Fibroblast of lung (primary cell): ENCODE results near the gene LEPROT. TPM values are rescaled to one million over a fixed set of nuclear protein-coding genes. Genes with fewer than 3 reads are reported as not detected.
A peak's percentile ranks its signal among the peaks of the same experiment; 100 is the strongest.

Source experiments
- DNase-seq, 2 donors: peaks; one replicate each; pipeline versions ENCODE4 v3.0.0 to v3.0.0-alpha.2; 2010; ENCODE audit warnings: low read depth in 2 of 2
- H2AFZ ChIP-seq: 2 replicates; pipeline ENCODE4 v1.5.1; 2012; ENCODE audit warnings: low read length, control low read depth, inconsistent platforms
- H3K27ac ChIP-seq: 2 replicates; pipeline ENCODE4 v1.5.1; 2011; ENCODE audit warnings: low read length, control low read depth; ENCODE audit not compliant: insufficient read depth
- H3K27me3 ChIP-seq: 2 replicates; pipeline ENCODE4 v1.5.1; 2011; ENCODE audit warnings: mild to moderate bottlenecking, low read length; ENCODE audit not compliant: control insufficient read depth, insufficient read depth
- H3K36me3 ChIP-seq: 2 replicates; pipeline ENCODE4 v1.5.1; 2011; ENCODE audit warnings: low read length; ENCODE audit not compliant: control insufficient read depth, insufficient read depth
- H3K4me1 ChIP-seq: 2 replicates; pipeline ENCODE4 v1.5.1; 2011; ENCODE audit warnings: low read length; ENCODE audit not compliant: control insufficient read depth, insufficient read depth; ENCODE audit errors: extremely low read depth
- H3K4me2 ChIP-seq: 2 replicates; pipeline ENCODE4 v1.5.1; 2011; ENCODE audit warnings: low read length, control low read depth; ENCODE audit not compliant: insufficient read depth; ENCODE audit errors: extremely low read depth
- H3K4me3 ChIP-seq, 4 experiments: fragments of 200-600 bp in 1 of 4; sonication (generic) in 1 of 4; replicated peaks in 1 of 4; 2 replicates each; pipeline ENCODE4 v1.5.1; 2011 to 2016; ENCODE audit warnings: low read length in 4 of 4, low read depth in 3 of 4, mild to moderate bottlenecking in 3 of 4, control low read depth in 2 of 4, inconsistent platforms in 1 of 4, mixed read lengths in 1 of 4; ENCODE audit not compliant: insufficient read depth in 1 of 4; ENCODE audit errors: control extremely low read depth in 1 of 4
- H3K79me2 ChIP-seq: 2 replicates; pipeline ENCODE4 v1.5.1; 2012; ENCODE audit warnings: mild to moderate bottlenecking, low read length, inconsistent platforms; ENCODE audit not compliant: control insufficient read depth, insufficient read depth
- H3K9ac ChIP-seq: 2 replicates; pipeline ENCODE4 v1.5.1; 2011; ENCODE audit warnings: mild to moderate bottlenecking, low read length, control low read depth; ENCODE audit not compliant: insufficient read depth
- H3K9me3 ChIP-seq: 2 replicates; pipeline ENCODE4 v1.5.1; 2012; ENCODE audit warnings: low read depth, low read length; ENCODE audit not compliant: control insufficient read depth, insufficient read depth
- H4K20me1 ChIP-seq: 2 replicates; pipeline ENCODE4 v1.5.1; 2011; ENCODE audit warnings: low read length; ENCODE audit not compliant: control insufficient read depth, insufficient read depth; ENCODE audit errors: extremely low read depth
- CTCF ChIP-seq, 2 donors: IDR thresholded peaks in 1 of 2; conservative IDR thresholded peaks in 1 of 2; 1 replicate in 1 of 2; 2 replicates in 1 of 2; pipeline ENCODE4 v1.5.1; 2011 to 2012; ENCODE audit warnings: low read length in 2 of 2, control low read depth in 1 of 2, inconsistent platforms in 1 of 2, low read depth in 1 of 2, mild to moderate bottlenecking in 1 of 2
- EZH2 ChIP-seq: IDR thresholded peaks from 2 replicates; pipeline ENCODE4 v1.5.1; 2012; ENCODE audit warnings: low read length, control low read depth, mild to moderate bottlenecking; ENCODE audit errors: missing control alignments
- polyA plus RNA-seq, 2 donors: library from polyadenylated mRNA; depleted of rRNA in 1 of 2; stranded (reverse) in 1 of 2; unstranded in 1 of 2; fragments of >200 nt; gene quantifications; 2 replicates each; pipeline ENCODE4 v1.2.1, GENCODE V29; 2011 to 2012; ENCODE audit warnings: missing spikeins in 1 of 2
- total RNA-seq: library from RNA; depleted of rRNA; stranded (reverse); fragments of >200 nt; gene quantifications from 2 replicates; pipeline ENCODE4 v1.2.1, GENCODE V29; 2014

LEPROT gene
- total and polyA plus RNA-seq, 2 donors (not counting 1 experiment from before 2014, with no cell fraction given), result 37.5 to 101 TPM

GRCh38 chr1:65422241-65423203, 2.1 kb downstream of the LEPROT start:
- Histone ChIP-seq H3K27me3 (no peaks in the 10 kb centered on the region), H3K9me3 (no peaks in the 10 kb centered on the region), H2AFZ (no peak overlapping the region), H3K27ac (peak overlapping the region; percentile 89), H4K20me1 (no peaks in the 10 kb centered on the region), H3K36me3 (peaks cover 4% of the 10 kb centered on the region), H3K4me2 (peak overlapping the region; percentile 96), H3K9ac (no peak overlapping the region), H3K79me2 (peaks cover 41% of the 10 kb centered on the region), H3K4me3 (peak overlapping the region; percentile 61 to 96 (median 76)), H3K4me1 (peaks cover 22% of the 10 kb centered on the region)
- TF ChIP-seq CTCF (conservative IDR thresholded peaks at IDR 0.05 in 1 of 2, IDR thresholded peaks at IDR 0.05 in 1 of 2; ENCODE audit: low read depth in 1 of 2, low read length in 2 of 2) (no peak), EZH2 (no peak)
- DNase-seq, result peak; percentile 49 to 94

DNA sequence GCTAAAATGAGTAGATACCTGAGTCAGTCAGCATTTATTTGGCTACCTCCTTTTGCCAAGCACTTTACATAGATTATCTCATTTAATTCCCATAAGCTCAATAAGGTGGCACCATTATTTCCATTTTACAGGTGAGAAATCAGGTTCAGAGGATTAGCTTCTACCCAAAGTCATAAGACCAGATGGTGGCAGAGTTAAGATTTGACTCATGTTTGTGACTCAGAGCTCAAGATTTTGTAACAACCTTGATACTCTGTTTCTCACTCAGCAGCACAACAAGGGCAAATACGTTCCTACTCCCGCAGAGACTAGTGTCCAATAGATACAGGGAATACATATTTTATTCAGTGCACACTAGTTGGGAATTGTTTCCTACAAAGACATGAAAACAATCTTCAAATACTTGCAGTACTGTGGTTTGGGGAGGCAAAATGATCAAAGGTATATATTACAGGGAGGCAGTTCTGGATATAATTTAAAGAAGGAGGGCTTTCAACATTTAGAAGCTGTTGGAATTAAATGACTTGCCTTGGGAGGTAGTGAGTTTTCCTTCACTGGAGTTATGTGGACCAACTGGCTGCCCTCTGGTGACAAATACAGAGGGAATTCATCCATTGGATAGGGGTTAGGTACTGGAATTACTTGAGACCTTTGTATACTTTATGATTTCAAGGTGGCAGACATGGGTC, 3.6 kb downstream of the LEPROT start:
- Histone ChIP-seq H3K9ac (no peak overlapping the region), H3K36me3 (peaks cover 4% of the 10 kb centered on the region), H3K27me3 (no peaks in the 10 kb centered on the region), H3K4me1 (peaks cover 22% of the 10 kb centered on the region), H3K27ac (peak overlapping the region; percentile 2), H4K20me1 (no peaks in the 10 kb centered on the region), H3K79me2 (peaks cover 41% of the 10 kb centered on the region), H2AFZ (no peak overlapping the region), H3K4me2 (no peak overlapping the region), H3K4me3 (no peak overlapping the region), H3K9me3 (no peaks in the 10 kb centered on the region)
- peak; percentile 83 to 93 for DNase-seq
- TF ChIP-seq CTCF (conservative IDR thresholded peaks at IDR 0.05 in 1 of 2, IDR thresholded peaks at IDR 0.05 in 1 of 2; ENCODE audit: low read depth in 1 of 2, low read length in 2 of 2) (no peak), EZH2 (no peak)

GRCh38 chr1:65424573-65424889, 4.1 kb downstream of the LEPROT start:
- Histone ChIP-seq H2AFZ (no peak overlapping the region), H3K4me1 (peaks cover 21% of the 10 kb centered on the region), H3K4me3 (no peak overlapping the region), H3K79me2 (peaks cover 41% of the 10 kb centered on the region), H4K20me1 (no peaks in the 10 kb centered on the region), H3K27ac (peak overlapping the region; percentile 2), H3K27me3 (no peaks in the 10 kb centered on the region), H3K4me2 (no peak overlapping the region), H3K36me3 (peaks cover 4% of the 10 kb centered on the region), H3K9ac (no peak overlapping the region), H3K9me3 (no peaks in the 10 kb centered on the region)
- TF ChIP-seq EZH2, result no peak
- no peak for TF ChIP-seq CTCF (conservative IDR thresholded peaks at IDR 0.05 in 1 of 2, IDR thresholded peaks at IDR 0.05 in 1 of 2; ENCODE audit: low read depth in 1 of 2, low read length in 2 of 2)
- DNase-seq, result no peak
